Activated CD4-positive, alpha-beta T cell treated with anti-CD3 and anti-CD28 coated beads, Interleukin-10, Interleukin-2, amounts not matched to agents 100 ng/mL and 50 ng/mL, durations not matched to agents 16 hours and 8 hours (primary cell): ENCODE measurements around the gene GTPBP1.

Experiments
- DNase-seq: peaks from one replicate; pipeline ENCODE4 v3.0.0-alpha.2; 2020

GTPBP1 gene

DNA sequence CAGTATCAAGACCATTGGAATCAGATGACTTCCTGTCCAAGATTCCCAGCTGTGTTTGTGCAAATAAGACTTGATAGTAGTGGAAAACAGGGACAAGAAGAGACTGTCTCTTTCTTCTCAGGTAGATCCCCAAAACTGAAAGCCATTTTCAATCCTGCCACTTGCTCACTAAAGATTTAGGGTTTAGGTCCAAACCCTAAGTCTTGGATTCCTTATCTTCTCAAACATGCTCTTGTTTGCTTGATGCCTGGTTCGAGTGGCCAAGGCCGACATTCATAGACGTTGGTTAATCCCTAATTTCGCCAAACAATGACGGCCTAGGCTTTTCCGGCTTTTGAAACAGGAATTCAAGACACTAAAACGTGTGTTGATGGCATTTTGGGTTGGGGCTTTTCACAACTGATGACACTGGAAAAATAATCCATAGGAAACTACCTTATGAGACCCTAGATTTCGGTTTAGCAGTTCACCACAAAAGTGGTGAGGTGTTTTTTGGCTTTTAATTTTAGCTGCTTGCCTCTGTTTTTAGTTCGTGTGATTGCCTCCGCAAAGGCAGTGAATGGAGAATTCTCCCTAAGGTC lies 1.0 kb upstream of the GTPBP1 start:
- no peak for DNase-seq

- DNase-seq: peak; percentile 40
These were observed 557 bp downstream of the GTPBP1 start for GRCh38 chr22:38706101-38706900.

DNA sequence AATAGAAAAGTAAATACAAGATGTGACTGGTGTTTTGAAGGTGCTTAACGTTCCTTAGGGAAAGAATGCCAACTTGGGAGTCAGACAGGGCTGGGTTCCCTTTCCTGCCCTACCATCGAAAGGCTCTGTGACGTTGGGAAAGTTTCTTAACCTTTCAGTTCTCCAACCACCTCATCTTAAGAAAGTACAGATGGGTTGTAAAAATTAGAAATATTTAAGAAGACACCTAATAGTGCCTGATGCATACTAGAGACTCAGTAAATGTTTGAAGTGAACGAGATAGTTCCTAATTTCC lies 1.1 kb downstream of the GTPBP1 start:
- no peak for DNase-seq

DNA sequence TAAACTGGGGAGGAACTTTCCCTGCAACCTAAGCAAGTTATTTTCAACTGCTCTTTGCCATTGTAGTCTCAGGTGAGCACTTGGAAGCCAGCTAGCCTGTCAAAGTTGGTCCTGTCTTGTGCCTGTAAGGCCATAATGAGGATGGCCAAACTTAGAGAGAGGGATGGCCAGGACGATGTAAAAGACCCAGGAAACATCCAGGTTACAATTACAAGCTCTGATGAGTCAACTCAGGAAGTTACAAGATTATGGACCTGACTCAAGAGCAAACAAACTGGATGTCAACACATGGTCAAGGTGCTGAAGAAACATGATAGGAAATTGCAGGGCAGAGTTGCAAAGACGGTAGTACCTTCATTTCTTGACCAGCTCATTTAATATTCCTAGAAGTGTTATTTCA lies 1.6 kb downstream of the GTPBP1 start:
- peak; percentile 67 for DNase-seq

DNA sequence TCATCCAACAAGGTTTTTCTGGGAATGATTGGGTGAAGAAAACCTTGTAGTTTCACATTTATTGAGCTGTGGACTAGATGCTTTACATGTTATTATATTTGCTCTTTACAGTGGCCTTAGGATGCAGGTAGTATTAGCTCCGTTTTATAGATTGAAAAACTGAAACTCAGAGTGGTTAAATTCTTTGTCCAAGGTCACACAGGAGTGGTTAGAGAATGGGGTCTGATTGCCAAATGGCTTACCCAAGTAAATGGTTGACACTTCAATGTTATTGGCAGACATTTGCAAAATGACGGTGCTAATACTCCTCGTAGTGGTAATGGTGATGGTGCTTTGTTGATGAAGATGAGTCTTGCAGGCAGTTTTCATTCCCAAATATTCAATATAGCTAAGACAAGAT lies 2.2 kb downstream of the GTPBP1 start:
- no peak for DNase-seq

DNA sequence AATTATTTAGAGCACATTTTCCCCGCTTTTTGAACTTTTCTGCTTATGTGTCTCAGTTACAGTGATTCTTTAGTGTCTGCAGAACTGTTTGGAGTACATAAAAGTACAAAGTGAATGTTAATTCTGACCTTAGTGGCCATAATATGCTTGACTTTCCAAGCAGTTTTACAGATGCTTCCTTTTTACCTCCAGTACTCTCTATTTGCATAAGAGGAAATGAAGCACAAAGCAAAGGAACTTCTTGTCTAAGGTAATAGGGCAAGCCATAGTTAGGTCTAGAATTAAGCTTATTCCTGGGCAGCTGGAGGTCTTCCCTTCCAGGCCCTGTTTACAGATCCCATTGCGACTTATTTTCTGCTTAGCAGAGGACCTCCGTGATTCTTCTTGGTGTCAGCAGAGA lies 3.6 kb downstream of the GTPBP1 start:
- no peak for DNase-seq

DNA sequence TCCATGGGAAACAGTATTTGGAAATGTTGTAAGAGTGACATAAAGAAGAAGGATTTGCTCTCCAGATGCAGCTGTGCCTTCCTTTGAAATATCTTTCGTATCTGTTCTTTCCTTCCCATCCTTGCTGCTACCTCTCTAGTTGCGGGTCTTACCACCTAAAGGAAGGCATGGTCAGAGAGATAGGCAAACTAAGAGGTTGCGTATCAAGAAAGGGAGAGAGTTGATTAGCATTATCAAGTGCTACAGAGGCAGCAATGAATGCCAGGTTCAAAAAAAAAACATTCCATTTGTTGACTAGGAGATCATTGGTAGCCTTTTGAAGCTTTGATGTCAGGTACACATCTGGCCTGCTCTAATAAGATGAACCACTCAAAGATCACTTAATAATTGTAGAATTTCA lies 4.6 kb downstream of the GTPBP1 start:
- no peak for DNase-seq

GRCh38 chr22:38710866-38711265 lies 5.1 kb downstream of the GTPBP1 start:
- DNase-seq: no peak

- DNase-seq: no peak
These were observed 6.9 kb downstream of the GTPBP1 start for GRCh38 chr22:38712486-38713207.

GRCh38 chr22:38713921-38714320 lies 8.2 kb downstream of the GTPBP1 start:
- no peak for DNase-seq

DNA sequence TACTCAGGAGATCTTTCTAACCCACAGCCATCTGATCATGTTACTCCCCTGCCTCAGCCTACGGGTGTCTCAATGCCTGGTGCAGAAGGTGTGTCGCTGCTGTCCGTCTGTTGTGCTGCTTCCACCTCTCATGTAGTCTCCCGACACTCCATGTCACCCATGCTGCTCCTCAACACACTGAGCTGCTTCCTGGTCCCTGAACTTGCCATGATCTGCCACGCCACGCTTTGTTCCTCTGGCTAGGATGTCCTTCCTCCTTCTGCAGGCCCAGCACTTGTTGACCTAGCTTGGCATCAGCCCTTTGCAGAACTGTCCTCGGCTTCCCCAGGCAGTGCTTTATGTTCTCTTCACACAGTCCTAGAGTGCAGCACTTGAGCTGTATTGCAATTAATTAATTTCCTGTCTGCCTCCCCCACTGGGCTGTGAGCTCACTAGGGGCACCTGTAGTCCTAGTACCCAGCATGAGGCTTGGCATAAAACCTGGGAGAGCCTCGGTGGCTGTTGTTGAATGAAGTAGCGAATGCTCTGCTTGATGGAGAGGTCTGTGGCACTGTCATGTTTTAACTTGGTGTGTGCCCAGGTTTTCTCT lies 9.5 kb downstream of the GTPBP1 start:
- DNase-seq: no peak

- DNase-seq: no peak
These were observed 10.1 kb downstream of the GTPBP1 start for GRCh38 chr22:38715852-38716251.

- no peak for DNase-seq
These were observed 10.5 kb downstream of the GTPBP1 start for GRCh38 chr22:38716271-38716670.

DNA sequence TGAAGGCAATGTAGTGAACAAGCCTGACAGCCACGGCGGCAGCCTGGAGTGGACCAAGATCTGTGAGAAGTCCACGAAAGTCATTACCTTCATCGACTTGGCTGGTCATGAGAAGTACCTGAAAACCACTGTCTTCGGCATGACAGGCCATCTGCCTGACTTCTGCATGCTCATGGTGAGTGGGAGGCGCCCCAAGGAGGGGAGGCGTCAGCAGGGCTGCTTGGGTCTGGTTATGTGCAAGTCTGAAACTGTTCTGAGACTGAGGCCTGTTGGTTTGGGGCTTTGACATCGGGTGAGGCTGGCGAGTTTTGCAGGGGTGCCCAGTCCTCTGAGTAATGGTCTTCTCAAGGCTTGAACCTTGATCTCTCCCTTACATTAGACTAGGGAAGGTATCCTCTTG lies 11.1 kb downstream of the GTPBP1 start:
- DNase-seq: no peak

- DNase-seq: no peak
These were observed 11.5 kb downstream of the GTPBP1 start for GRCh38 chr22:38717244-38717643.

- no peak for DNase-seq
These were observed 12.7 kb downstream of the GTPBP1 start for GRCh38 chr22:38718414-38718813.

DNA sequence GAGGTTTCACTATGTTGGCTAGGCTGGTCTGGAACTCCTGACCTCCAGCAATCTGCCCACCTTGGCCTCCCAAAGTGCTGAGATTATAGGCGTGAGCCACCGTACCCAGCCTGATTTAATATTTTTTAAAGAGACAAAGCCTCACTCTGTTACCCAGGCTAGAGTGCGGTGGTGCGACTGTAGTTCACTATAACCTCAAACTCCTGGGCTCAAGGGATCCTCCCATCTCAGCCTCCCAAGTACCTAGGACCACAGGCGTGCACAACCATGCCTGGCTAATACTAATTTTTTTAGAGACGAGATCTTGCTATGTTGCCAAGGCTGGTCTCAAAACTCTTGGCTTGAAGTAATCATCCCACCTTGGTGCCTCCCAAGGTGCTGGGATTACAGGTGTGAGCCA lies 13.5 kb downstream of the GTPBP1 start:
- DNase-seq: no peak

DNA sequence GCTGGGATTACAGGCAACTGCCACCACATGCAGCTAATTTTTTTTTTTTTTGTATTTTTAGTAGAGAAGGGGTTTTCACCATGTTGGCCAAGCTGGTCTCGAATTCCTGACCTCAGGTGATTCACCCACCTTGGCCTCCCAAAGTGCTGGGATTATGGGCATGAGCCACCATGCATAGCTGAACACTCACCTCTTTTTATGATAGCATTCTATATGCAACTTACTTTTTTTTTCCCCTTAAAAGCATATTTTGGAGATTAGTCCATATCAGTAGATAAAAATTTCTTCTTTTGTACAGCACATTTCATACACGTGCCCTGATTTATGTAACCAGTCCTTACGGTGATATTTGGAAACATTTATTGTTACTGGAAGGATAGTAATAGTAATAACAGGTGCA lies 14.6 kb downstream of the GTPBP1 start:
- DNase-seq: no peak

GRCh38 chr22:38721551-38721950 lies 15.8 kb downstream of the GTPBP1 start:
- DNase-seq: no peak

GRCh38 chr22:38724176-38724575 lies 18.4 kb downstream of the GTPBP1 start:
- DNase-seq: no peak

GRCh38 chr22:38724926-38725571 lies 19.3 kb downstream of the GTPBP1 start:
- DNase-seq: peak; percentile 45

DNA sequence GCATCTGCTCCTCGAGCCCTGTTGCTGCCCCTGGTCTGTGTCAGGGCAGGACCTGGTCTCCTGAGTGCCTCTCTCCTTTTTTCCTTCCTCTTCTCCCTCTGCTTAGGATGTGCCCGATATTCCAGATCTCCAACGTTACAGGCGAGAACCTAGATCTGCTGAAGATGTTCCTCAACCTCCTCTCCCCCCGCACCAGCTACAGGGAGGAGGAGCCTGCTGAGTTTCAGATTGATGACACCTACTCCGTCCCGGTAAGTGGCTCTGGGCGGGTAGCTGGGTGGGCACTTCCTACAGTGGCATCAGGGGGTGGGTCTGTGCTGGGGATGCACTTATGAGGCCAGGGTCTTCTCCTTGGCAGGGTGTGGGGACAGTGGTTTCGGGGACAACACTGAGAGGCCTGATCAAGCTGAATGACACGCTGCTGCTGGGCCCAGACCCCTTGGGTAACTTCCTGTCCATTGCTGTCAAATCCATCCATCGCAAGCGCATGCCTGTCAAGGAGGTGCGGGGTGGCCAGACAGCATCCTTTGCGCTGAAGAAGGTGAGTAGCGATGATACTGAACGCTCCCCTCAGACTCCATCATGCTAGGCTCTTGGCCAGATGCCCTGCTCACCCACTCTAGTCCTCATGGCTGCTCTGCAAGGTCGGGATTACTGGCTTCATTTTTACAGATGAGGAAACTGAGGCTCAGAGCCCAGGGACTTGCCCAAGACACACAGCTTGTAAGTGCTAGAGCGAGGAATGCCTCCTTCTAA lies 20.3 kb downstream of the GTPBP1 start:
- no peak for DNase-seq

DNA sequence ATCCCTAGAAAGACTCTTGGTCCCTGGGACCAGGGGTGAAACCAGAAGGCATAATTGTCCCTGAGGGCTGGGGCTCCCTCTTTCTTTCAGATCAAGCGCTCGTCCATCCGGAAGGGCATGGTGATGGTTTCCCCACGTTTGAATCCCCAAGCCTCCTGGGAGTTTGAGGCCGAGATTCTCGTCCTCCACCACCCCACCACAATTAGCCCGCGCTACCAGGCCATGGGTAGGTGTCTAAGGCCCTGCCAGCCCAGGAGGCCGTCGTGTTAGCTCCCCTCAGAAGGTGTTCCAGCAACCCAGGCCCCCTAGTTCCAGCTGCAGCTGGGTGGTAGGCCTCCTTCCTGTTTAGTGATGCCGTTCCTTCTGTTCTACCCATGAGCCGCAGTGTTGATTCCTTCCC lies 21.4 kb downstream of the GTPBP1 start:
- no peak for DNase-seq
